HepG2 (cell line): Measurements from ENCODE around the gene LIPC. TPM values are rescaled to one million over a fixed set of nuclear protein-coding genes. Genes with fewer than 3 reads are reported as not detected.

ENCODE experiments used
- CEBPB ChIP-seq: IDR thresholded peaks from 2 replicates; pipeline ENCODE4 v1.6.1; 2011; ENCODE audit warnings: low read depth, low read length, improper control_type of control experiment, borderline replicate concordance
- KDM5A ChIP-seq: fragments of 200-600 bp; sonication (generic); IDR thresholded peaks from 2 replicates; pipeline ENCODE4 v1.7.0; 2018; ENCODE audit warnings: antibody characterized with exemption, mild to moderate bottlenecking, low read length, borderline replicate concordance
- KDM6A ChIP-seq: IDR thresholded peaks from 2 replicates; pipeline ENCODE4 v1.6.1; 2016; ENCODE audit warnings: low read depth
- MED1 ChIP-seq: sonication (generic); formaldehyde crosslinking; IDR thresholded peaks from 2 replicates; pipeline ENCODE4 v1.4.0; 2020; ENCODE audit warnings: missing genetic modification reagents
- MTA3 ChIP-seq: sonication (generic); formaldehyde crosslinking; IDR thresholded peaks from 2 replicates; pipeline ENCODE4 v1.4.0; 2020; ENCODE audit warnings: missing genetic modification reagents
- MTF1 ChIP-seq: sonication (generic); formaldehyde crosslinking; IDR thresholded peaks from 2 replicates; pipeline ENCODE4 v1.5.0; 2020; ENCODE audit warnings: missing genetic modification reagents
- MYC ChIP-seq: sonication (generic); formaldehyde crosslinking; IDR thresholded peaks from 2 replicates; pipeline ENCODE4 v1.9.0; 2021; ENCODE audit warnings: missing genetic modification reagents, borderline replicate concordance
- NR2C2 ChIP-seq: sonication (generic); formaldehyde crosslinking; IDR thresholded peaks from 2 replicates; pipeline ENCODE4 v1.4.0; 2020; ENCODE audit warnings: missing genetic modification reagents, mild to moderate bottlenecking, moderate library complexity, borderline replicate concordance
- XRCC5 ChIP-seq: fragments of 200-400 bp; formaldehyde crosslinking; optimal IDR thresholded peaks from 2 replicates; pipeline ENCODE3; 2017; ENCODE audit warnings: mild to moderate bottlenecking, low read length
- ZMYM4 ChIP-seq: sonication (generic); formaldehyde crosslinking; IDR thresholded peaks from 2 replicates; pipeline ENCODE4 v1.8.1; 2023; ENCODE audit warnings: mild to moderate bottlenecking, missing genetic modification reagents
- ZNF292 ChIP-seq: sonication (generic); formaldehyde crosslinking; IDR thresholded peaks from 2 replicates; pipeline ENCODE4 v1.8.1; 2022; ENCODE audit warnings: mild to moderate bottlenecking, low read depth, missing genetic modification reagents, borderline replicate concordance
- ZNF510 ChIP-seq: sonication (generic); formaldehyde crosslinking; IDR thresholded peaks from 2 replicates; pipeline ENCODE4 v1.4.0; 2020; ENCODE audit warnings: low read depth, mild to moderate bottlenecking, missing genetic modification reagents
- ZNF687 ChIP-seq: sonication (generic); formaldehyde crosslinking; IDR thresholded peaks from 2 replicates; pipeline ENCODE4 v1.5.1; 2020; ENCODE audit warnings: mild to moderate bottlenecking, missing genetic modification reagents, moderate library complexity
- polyA plus RNA-seq, 8 experiments: library from polyadenylated mRNA; depleted of rRNA in 3 of 8; stranded (reverse) in 7 of 8; unstranded in 1 of 8; fragments of >200 nt; fragmentation: Illumina TruSeq in 4 of 8; extraction: Trizol in 4 of 8; gene quantifications; 2 replicates each; pipeline versions ENCODE4 v1.2.1 to v1.2.3, GENCODE V29; 2011 to 2016; ENCODE audit warnings: low read depth in 4 of 8, missing spikeins in 1 of 8, mixed read lengths in 1 of 8; ENCODE audit not compliant: insufficient read depth in 1 of 8
- total RNA-seq, 5 experiments: library from RNA; depleted of rRNA; stranded (reverse); fragments of >200 nt; fragmentation: Illumina TruSeq; extraction: Trizol; gene quantifications; 2 replicates each; pipeline ENCODE4 v1.2.3, GENCODE V29; 2016; ENCODE audit warnings: low read depth in 1 of 5
- TF ChIP-seq, protein P1 (sequence below): sonication (generic); formaldehyde crosslinking; IDR thresholded peaks from 2 replicates; pipeline ENCODE4 v1.5.0; 2020; ENCODE audit warnings: mild to moderate bottlenecking, missing genetic modification reagents
- TF ChIP-seq, protein P2 (sequence below): sonication (generic); formaldehyde crosslinking; IDR thresholded peaks from 2 replicates; pipeline ENCODE4 v1.9.0; 2021; ENCODE audit warnings: mild to moderate bottlenecking, missing genetic modification reagents

The LIPC gene
- total and polyA plus RNA-seq, 2 of the 13 experiments (the other 11 are each of a cell fraction or from before 2014, with no cell fraction given) = 26.0 to 38.0 TPM

- TF ChIP-seq ZNF687 (CRISPR knock-in tag) = peak; percentile 62
- TF ChIP-seq, protein P1, sequence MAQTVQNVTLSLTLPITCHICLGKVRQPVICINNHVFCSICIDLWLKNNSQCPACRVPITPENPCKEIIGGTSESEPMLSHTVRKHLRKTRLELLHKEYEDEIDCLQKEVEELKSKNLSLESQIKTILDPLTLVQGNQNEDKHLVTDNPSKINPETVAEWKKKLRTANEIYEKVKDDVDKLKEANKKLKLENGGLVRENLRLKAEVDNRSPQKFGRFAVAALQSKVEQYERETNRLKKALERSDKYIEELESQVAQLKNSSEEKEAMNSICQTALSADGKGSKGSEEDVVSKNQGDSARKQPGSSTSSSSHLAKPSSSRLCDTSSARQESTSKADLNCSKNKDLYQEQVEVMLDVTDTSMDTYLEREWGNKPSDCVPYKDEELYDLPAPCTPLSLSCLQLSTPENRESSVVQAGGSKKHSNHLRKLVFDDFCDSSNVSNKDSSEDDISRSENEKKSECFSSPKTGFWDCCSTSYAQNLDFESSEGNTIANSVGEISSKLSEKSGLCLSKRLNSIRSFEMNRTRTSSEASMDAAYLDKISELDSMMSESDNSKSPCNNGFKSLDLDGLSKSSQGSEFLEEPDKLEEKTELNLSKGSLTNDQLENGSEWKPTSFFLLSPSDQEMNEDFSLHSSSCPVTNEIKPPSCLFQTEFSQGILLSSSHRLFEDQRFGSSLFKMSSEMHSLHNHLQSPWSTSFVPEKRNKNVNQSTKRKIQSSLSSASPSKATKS = no peak
- no peak for TF ChIP-seq KDM6A (CRISPR knock-in tag)
- no peak for TF ChIP-seq KDM5A
- peak; percentile 27; the same call in 1 of the 2 replicates for TF ChIP-seq ZMYM4 (CRISPR knock-in tag)
- no peak for TF ChIP-seq MED1
- TF ChIP-seq NR2C2 (CRISPR knock-in tag) = peak; percentile 50; the same call in 1 of the 2 replicates
- no peak for TF ChIP-seq MTA3 (CRISPR knock-in tag)
- TF ChIP-seq, protein P2, sequence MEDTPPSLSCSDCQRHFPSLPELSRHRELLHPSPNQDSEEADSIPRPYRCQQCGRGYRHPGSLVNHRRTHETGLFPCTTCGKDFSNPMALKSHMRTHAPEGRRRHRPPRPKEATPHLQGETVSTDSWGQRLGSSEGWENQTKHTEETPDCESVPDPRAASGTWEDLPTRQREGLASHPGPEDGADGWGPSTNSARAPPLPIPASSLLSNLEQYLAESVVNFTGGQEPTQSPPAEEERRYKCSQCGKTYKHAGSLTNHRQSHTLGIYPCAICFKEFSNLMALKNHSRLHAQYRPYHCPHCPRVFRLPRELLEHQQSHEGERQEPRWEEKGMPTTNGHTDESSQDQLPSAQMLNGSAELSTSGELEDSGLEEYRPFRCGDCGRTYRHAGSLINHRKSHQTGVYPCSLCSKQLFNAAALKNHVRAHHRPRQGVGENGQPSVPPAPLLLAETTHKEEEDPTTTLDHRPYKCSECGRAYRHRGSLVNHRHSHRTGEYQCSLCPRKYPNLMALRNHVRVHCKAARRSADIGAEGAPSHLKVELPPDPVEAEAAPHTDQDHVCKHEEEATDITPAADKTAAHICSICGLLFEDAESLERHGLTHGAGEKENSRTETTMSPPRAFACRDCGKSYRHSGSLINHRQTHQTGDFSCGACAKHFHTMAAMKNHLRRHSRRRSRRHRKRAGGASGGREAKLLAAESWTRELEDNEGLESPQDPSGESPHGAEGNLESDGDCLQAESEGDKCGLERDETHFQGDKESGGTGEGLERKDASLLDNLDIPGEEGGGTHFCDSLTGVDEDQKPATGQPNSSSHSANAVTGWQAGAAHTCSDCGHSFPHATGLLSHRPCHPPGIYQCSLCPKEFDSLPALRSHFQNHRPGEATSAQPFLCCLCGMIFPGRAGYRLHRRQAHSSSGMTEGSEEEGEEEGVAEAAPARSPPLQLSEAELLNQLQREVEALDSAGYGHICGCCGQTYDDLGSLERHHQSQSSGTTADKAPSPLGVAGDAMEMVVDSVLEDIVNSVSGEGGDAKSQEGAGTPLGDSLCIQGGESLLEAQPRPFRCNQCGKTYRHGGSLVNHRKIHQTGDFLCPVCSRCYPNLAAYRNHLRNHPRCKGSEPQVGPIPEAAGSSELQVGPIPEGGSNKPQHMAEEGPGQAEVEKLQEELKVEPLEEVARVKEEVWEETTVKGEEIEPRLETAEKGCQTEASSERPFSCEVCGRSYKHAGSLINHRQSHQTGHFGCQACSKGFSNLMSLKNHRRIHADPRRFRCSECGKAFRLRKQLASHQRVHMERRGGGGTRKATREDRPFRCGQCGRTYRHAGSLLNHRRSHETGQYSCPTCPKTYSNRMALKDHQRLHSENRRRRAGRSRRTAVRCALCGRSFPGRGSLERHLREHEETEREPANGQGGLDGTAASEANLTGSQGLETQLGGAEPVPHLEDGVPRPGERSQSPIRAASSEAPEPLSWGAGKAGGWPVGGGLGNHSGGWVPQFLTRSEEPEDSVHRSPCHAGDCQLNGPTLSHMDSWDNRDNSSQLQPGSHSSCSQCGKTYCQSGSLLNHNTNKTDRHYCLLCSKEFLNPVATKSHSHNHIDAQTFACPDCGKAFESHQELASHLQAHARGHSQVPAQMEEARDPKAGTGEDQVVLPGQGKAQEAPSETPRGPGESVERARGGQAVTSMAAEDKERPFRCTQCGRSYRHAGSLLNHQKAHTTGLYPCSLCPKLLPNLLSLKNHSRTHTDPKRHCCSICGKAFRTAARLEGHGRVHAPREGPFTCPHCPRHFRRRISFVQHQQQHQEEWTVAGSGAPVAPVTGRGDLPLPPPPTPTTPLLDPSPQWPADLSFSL (CRISPR knock-in tag) = no peak
- TF ChIP-seq ZNF510 (CRISPR knock-in tag) = peak; percentile 24; the same call in 1 of the 2 replicates
- TF ChIP-seq MYC (CRISPR knock-in tag) = 0 out of 2 replicates have a peak, but pooled peaks have one; percentile 31
- TF ChIP-seq MTF1 = no peak
- TF ChIP-seq ZNF292 (CRISPR knock-in tag) = peak; percentile 45; the same call in 1 of the 2 replicates
- peak; percentile 54; the same call in 1 of the 2 replicates for TF ChIP-seq CEBPB
- no peak for TF ChIP-seq XRCC5
Measured at GRCh38 chr15:58476525-58477162, 44.9 kb downstream of the LIPC start (continued).
